ENCODE results near the gene LRFN3.
A peak's percentile ranks its signal among the peaks of the same experiment; 100 is the strongest.

Gene LRFN3

GRCh38 chr19:35895911-35896642 lies 40.1 kb upstream of the LRFN3 start:
- no peak overlapping the region for H3K9ac ChIP-seq (ENCODE audit: insufficient read length)
- H3K4me3 ChIP-seq: no peak overlapping the region
- peaks cover 5% of the 10 kb centered on the region; the same call in 1 of the 2 replicates for H3K36me3 ChIP-seq (ENCODE audit: insufficient read depth, low read length)
- H3K9me3 ChIP-seq (ENCODE audit: low read depth, low read length): no peaks in the 10 kb centered on the region
- TF ChIP-seq POLR2AphosphoS5 (IDR thresholded peaks at IDR 0.05; ENCODE audit: borderline replicate concordance, low read depth, low read length) (no peak), FOXP2 (optimal IDR thresholded peaks at IDR 0.05; ENCODE audit: control extremely low read depth, extremely low read length, insufficient read depth) (no peak), EZH2 (IDR thresholded peaks at IDR 0.05) (no peak)
- no peak overlapping the region for H3K27ac ChIP-seq
- DNase-seq (ENCODE audit: low read depth, low spot score): no peak

- no peak overlapping the region for H3K27ac ChIP-seq
- TF ChIP-seq POLR2AphosphoS5 (IDR thresholded peaks at IDR 0.05; ENCODE audit: borderline replicate concordance, low read depth, low read length): no peak
- TF ChIP-seq EZH2 (IDR thresholded peaks at IDR 0.05): no peak
- no peak for TF ChIP-seq FOXP2 (optimal IDR thresholded peaks at IDR 0.05; ENCODE audit: control extremely low read depth, extremely low read length, insufficient read depth)
- no peaks in the 10 kb centered on the region for H3K9me3 ChIP-seq (ENCODE audit: low read depth, low read length)
- no peak overlapping the region for H3K9ac ChIP-seq (ENCODE audit: insufficient read length)
- peaks cover 5% of the 10 kb centered on the region; the same call in 1 of the 2 replicates for H3K36me3 ChIP-seq (ENCODE audit: insufficient read depth, low read length)
- no peak for DNase-seq (ENCODE audit: low read depth, low spot score)
- H3K4me3 ChIP-seq: no peak overlapping the region
Measured at GRCh38 chr19:35896643-35897040, 39.5 kb upstream of the LRFN3 start.

- TF ChIP-seq POLR2AphosphoS5 (IDR thresholded peaks at IDR 0.05; ENCODE audit: borderline replicate concordance, low read depth, low read length): no peak
- no peak for TF ChIP-seq FOXP2 (optimal IDR thresholded peaks at IDR 0.05; ENCODE audit: control extremely low read depth, extremely low read length, insufficient read depth)
- no peak for TF ChIP-seq EZH2 (IDR thresholded peaks at IDR 0.05)
- H3K9ac ChIP-seq (ENCODE audit: insufficient read length): no peak overlapping the region
- no peak overlapping the region for H3K4me3 ChIP-seq
- H3K9me3 ChIP-seq (ENCODE audit: low read depth, low read length): no peaks in the 10 kb centered on the region
- no peak overlapping the region for H3K27ac ChIP-seq
- peaks cover 5% of the 10 kb centered on the region; the same call in 1 of the 2 replicates for H3K36me3 ChIP-seq (ENCODE audit: insufficient read depth, low read length)
- no peak for DNase-seq (ENCODE audit: low read depth, low spot score)
Measured at GRCh38 chr19:35897706-35898451, 38.3 kb upstream of the LRFN3 start.

GRCh38 chr19:35898499-35898809 lies 37.7 kb upstream of the LRFN3 start:
- DNase-seq (ENCODE audit: low read depth, low spot score): no peak
- Histone ChIP-seq H3K9me3 (ENCODE audit: low read depth, low read length) (no peaks in the 10 kb centered on the region), H3K27ac (no peak overlapping the region), H3K36me3 (ENCODE audit: insufficient read depth, low read length) (peaks cover 5% of the 10 kb centered on the region; the same call in 1 of the 2 replicates), H3K4me3 (peak overlapping the region; percentile 90), H3K9ac (ENCODE audit: insufficient read length) (peak overlapping the region; percentile 89)
- TF ChIP-seq FOXP2 (optimal IDR thresholded peaks at IDR 0.05; ENCODE audit: control extremely low read depth, extremely low read length, insufficient read depth) (no peak), POLR2AphosphoS5 (IDR thresholded peaks at IDR 0.05; ENCODE audit: borderline replicate concordance, low read depth, low read length) (no peak), EZH2 (IDR thresholded peaks at IDR 0.05) (no peak)

- Histone ChIP-seq H3K36me3 (ENCODE audit: insufficient read depth, low read length) (peaks cover 5% of the 10 kb centered on the region; the same call in 1 of the 2 replicates), H3K9ac (ENCODE audit: insufficient read length) (peak overlapping the region; percentile 89), H3K9me3 (ENCODE audit: low read depth, low read length) (no peaks in the 10 kb centered on the region), H3K27ac (no peak overlapping the region), H3K4me3 (peak overlapping the region; percentile 90)
- TF ChIP-seq FOXP2 (optimal IDR thresholded peaks at IDR 0.05; ENCODE audit: control extremely low read depth, extremely low read length, insufficient read depth) (no peak), EZH2 (IDR thresholded peaks at IDR 0.05) (no peak), POLR2AphosphoS5 (IDR thresholded peaks at IDR 0.05; ENCODE audit: borderline replicate concordance, low read depth, low read length) (peak; percentile 78)
- no peak for DNase-seq (ENCODE audit: low read depth, low spot score)
Measured at GRCh38 chr19:35899547-35900214, 36.5 kb upstream of the LRFN3 start.

GRCh38 chr19:35901055-35901644 lies 35.0 kb upstream of the LRFN3 start:
- Histone ChIP-seq H3K36me3 (ENCODE audit: insufficient read depth, low read length) (peaks cover 2% of the 10 kb centered on the region; the same call in 1 of the 2 replicates), H3K9ac (ENCODE audit: insufficient read length) (no peak overlapping the region), H3K27ac (no peak overlapping the region), H3K4me3 (0 out of 2 replicates have a peak overlapping the region, but pooled peaks have one; percentile 90), H3K9me3 (ENCODE audit: low read depth, low read length) (no peaks in the 10 kb centered on the region)
- TF ChIP-seq EZH2 (IDR thresholded peaks at IDR 0.05) (no peak), POLR2AphosphoS5 (IDR thresholded peaks at IDR 0.05; ENCODE audit: borderline replicate concordance, low read depth, low read length) (no peak), FOXP2 (optimal IDR thresholded peaks at IDR 0.05; ENCODE audit: control extremely low read depth, extremely low read length, insufficient read depth) (no peak)
- no peak for DNase-seq (ENCODE audit: low read depth, low spot score)

- peak within 1 kb of the TSS; percentile 59 for H3K4me3 ChIP-seq
- no peak within 1 kb of the TSS for H3K27ac ChIP-seq
- no peaks in the 10 kb centered on the region for H3K9me3 ChIP-seq (ENCODE audit: low read depth, low read length)
- DNase-seq (ENCODE audit: low read depth, low spot score): no peak
- no peak within 1 kb of the TSS for H3K9ac ChIP-seq (ENCODE audit: insufficient read length)
- H3K36me3 ChIP-seq (ENCODE audit: insufficient read depth, low read length): no peaks in the 10 kb centered on the region; the same call in 1 of the 2 replicates
- TF ChIP-seq FOXP2 (optimal IDR thresholded peaks at IDR 0.05; ENCODE audit: control extremely low read depth, extremely low read length, insufficient read depth) (no peak), POLR2AphosphoS5 (IDR thresholded peaks at IDR 0.05; ENCODE audit: borderline replicate concordance, low read depth, low read length) (no peak), EZH2 (IDR thresholded peaks at IDR 0.05) (no peak)
Measured at GRCh38 chr19:35901854-35902661, 34.1 kb upstream of the LRFN3 start, which contains the start of gene HCST. Gene HCST (plus strand): TSS chr19:35902529. CDS start chr19:35902594, 65 bp downstream.

Measured in SK-N-MC (cell line).